ENCODE measurements around the gene CEP41. TPM values are rescaled to one million over a fixed set of nuclear protein-coding genes. Genes with fewer than 3 reads are reported as not detected.

Gene CEP41
- total RNA-seq, 4 donors from 2014 or later = 1.9 to 6.8 (median 3.2) TPM

DNA sequence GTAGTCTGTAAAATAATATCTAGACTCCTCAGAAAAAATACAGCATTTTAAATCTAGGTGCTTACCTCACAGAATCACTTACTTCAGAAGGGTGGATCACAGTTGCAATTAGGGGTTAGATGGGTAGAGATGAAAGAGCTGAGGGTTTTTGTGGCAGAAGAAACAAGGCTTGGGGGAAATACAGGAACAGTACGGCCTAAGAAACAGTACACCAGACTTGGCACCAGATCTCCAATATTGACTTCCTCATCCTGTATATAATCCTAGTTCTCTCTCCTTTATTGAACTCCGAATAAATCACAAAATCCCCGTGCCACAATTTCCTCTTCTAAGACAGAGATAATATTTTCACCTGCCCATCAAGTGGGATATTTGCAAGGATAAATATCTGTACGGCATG, 14.3 kb downstream of the CEP41 start:
- TF ChIP-seq, protein P1, sequence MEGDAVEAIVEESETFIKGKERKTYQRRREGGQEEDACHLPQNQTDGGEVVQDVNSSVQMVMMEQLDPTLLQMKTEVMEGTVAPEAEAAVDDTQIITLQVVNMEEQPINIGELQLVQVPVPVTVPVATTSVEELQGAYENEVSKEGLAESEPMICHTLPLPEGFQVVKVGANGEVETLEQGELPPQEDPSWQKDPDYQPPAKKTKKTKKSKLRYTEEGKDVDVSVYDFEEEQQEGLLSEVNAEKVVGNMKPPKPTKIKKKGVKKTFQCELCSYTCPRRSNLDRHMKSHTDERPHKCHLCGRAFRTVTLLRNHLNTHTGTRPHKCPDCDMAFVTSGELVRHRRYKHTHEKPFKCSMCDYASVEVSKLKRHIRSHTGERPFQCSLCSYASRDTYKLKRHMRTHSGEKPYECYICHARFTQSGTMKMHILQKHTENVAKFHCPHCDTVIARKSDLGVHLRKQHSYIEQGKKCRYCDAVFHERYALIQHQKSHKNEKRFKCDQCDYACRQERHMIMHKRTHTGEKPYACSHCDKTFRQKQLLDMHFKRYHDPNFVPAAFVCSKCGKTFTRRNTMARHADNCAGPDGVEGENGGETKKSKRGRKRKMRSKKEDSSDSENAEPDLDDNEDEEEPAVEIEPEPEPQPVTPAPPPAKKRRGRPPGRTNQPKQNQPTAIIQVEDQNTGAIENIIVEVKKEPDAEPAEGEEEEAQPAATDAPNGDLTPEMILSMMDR (IDR thresholded peaks at IDR 0.05) = no peak
- no peak for TF ChIP-seq POLR2A (IDR thresholded peaks at IDR 0.05)
- H3K4me1 ChIP-seq = peaks cover 0 to 19% (median 0%) of the 10 kb centered on the region in 3 donors
- H3K27ac ChIP-seq = no peak overlapping the region
- H3K4me3 ChIP-seq = no peak overlapping the region
- no peaks in the 10 kb centered on the region for H3K36me3 ChIP-seq
- DNase-seq = no peak
- no peaks in the 10 kb centered on the region for H3K27me3 ChIP-seq
- intact Hi-C loops (cut with DNase I) = no loop called here
- no peaks in the 10 kb centered on the region for H3K9me3 ChIP-seq
- 66 to 67% methylated on average over 4 of the region's 4 CpGs for WGBS, 2 donors

DNA sequence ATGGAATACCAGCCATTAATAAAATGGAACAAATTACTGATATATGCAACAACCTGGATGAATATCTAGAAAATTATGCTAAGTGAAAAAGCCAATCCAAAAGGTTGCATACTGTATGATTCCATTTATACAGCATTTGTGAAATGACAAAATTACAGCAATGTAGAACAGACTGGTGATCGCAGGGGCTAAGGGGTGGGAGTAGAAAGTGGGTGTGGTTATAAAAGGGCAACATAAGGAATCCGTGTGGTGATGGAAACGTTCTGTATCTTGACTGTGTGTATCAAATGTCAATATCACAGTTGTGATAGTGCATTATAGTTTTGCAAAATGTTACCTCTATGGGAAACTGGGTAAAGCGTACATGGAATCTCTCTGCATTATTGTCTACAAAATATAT, 15.0 kb downstream of the CEP41 start:
- intact Hi-C loops (cut with DNase I) = no loop called here
- no peak for DNase-seq
- H3K27ac ChIP-seq = no peak overlapping the region
- 76 to 80% methylated on average over 4 of the region's 4 CpGs for WGBS, 2 donors
- no peaks in the 10 kb centered on the region for H3K9me3 ChIP-seq
- no peaks in the 10 kb centered on the region for H3K36me3 ChIP-seq
- H3K4me1 ChIP-seq = peaks cover 0 to 12% (median 0%) of the 10 kb centered on the region in 3 donors
- no peaks in the 10 kb centered on the region for H3K27me3 ChIP-seq
- no peak for TF ChIP-seq POLR2A (IDR thresholded peaks at IDR 0.05)
- TF ChIP-seq, protein P1 (IDR thresholded peaks at IDR 0.05) = no peak
- no peak overlapping the region for H3K4me3 ChIP-seq

DNA sequence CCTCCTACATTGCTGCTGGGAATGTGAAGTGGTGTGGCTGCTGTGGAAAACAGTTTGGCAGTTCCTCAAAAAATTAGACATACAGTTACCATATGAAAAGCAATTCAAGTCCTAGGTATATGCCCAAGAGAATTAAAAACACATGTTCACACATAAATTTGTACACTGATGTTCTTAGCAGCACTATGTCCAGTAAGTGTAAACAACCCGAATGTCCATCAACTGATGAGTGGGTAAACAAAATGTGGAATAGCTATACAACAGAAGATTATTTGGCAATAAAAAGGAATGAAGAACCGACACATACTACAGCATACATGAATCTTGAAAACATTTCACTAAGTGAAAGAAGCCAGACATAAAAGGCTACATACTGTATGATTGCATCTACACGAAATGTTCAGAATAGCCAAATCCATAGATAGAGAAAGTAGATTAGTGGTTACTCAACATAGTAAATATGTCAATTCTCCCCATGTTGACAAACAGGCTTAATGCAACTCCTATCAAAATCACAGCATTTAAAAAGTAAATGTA, 17.2 kb downstream of the CEP41 start:
- 95% methylated on average over 3 of the region's 3 CpGs for WGBS, 2 donors
- intact Hi-C loops (cut with DNase I) = no loop called here
- H3K27ac ChIP-seq = no peak overlapping the region
- no peaks in the 10 kb centered on the region for H3K27me3 ChIP-seq
- DNase-seq = no peak
- no peaks in the 10 kb centered on the region for H3K9me3 ChIP-seq
- no peaks in the 10 kb centered on the region for H3K36me3 ChIP-seq
- H3K4me1 ChIP-seq = no peaks in the 10 kb centered on the region
- no peak overlapping the region for H3K4me3 ChIP-seq
- TF ChIP-seq, protein P1 (IDR thresholded peaks at IDR 0.05) = no peak
- TF ChIP-seq POLR2A (IDR thresholded peaks at IDR 0.05) = no peak

DNA sequence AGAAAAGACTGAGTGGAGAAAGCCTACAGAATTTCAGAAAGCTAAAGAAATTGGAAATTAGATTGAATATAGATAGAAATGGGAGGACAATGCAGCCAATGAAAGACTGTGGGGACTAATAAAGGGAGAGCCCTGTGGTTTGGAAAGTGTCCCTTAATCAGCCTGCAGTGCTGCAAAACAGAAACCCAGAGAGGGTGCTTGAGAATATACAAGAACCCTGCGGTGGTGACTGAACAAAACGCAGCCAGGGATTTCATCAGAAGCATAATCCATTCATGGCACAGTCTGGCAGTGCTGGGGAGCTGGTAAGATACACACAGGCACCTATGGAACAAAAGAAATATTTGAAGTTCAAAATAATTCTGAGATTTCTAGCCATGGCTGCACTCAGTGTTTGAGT, 19.1 kb downstream of the CEP41 start:
- WGBS, 2 donors = 46 to 51% methylated on average over 2 of the region's 2 CpGs
- intact Hi-C loops (cut with DNase I) = no loop called here
- Histone ChIP-seq H3K4me1 (no peaks in the 10 kb centered on the region), H3K4me3 (no peak overlapping the region), H3K27ac (no peak overlapping the region), H3K9me3 (no peaks in the 10 kb centered on the region), H3K27me3 (no peaks in the 10 kb centered on the region), H3K36me3 (no peaks in the 10 kb centered on the region)
- DNase-seq = no peak
- no peak for TF ChIP-seq POLR2A (IDR thresholded peaks at IDR 0.05)
- TF ChIP-seq, protein P1 (IDR thresholded peaks at IDR 0.05) = no peak

DNA sequence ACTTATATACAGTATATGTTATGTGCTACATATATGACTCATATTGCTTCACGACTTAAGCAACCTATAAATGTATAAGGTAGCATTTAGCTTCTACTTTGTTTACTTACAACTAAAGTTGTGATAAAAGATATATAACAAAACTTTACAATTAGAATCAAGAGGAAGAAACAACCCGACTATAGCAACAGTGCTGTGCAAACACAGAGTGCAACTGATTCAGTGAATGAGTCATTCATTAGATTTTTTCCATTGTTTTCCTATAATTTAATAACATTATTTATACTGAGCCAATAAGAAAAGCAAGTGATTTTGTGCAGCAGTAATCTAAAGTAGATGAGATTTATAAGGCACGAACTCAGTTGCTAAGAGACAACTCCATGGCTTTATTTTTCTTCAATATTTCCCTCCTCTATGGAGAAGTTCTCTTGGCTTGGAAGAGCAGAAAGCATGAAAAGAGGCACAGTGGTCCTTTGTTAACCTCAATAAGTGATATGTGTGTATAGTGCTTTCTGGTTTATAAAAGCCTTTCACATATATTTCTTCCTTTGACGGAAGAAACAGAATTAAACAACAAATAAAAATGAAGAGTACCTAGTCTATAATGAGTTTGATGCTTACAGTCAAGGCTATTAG, 19.8 kb downstream of the CEP41 start:
- no peak for DNase-seq
- no peak overlapping the region for H3K4me3 ChIP-seq
- WGBS, 2 donors = 51 to 55% methylated on average over 4 of the region's 4 CpGs
- H3K9me3 ChIP-seq = no peaks in the 10 kb centered on the region
- H3K4me1 ChIP-seq = no peaks in the 10 kb centered on the region
- intact Hi-C loops (cut with DNase I) = no loop called here
- H3K36me3 ChIP-seq = no peaks in the 10 kb centered on the region
- H3K27me3 ChIP-seq = no peaks in the 10 kb centered on the region
- no peak overlapping the region for H3K27ac ChIP-seq
- TF ChIP-seq, protein P1 (IDR thresholded peaks at IDR 0.05) = no peak
- no peak for TF ChIP-seq POLR2A (IDR thresholded peaks at IDR 0.05)
